HCT116 (cell line): ENCODE data around the gene ZNF398. TPM values are rescaled to one million over a fixed set of nuclear protein-coding genes. Genes with fewer than 3 reads are reported as not detected.

Experiments
- ATAC-seq: fragments of 200-7000 bp; cut with Tn5 transposase; 2 replicates; pipeline ENCODE4 v1.9.1; 2020; ENCODE audit warnings: mild to moderate bottlenecking, moderate library complexity
- BruUV-seq: library from RNA; stranded (reverse); fragments of 400-500 nt; replicated peaks from 2 replicates; lab custom pipeline; 2021; lab: Mats Ljungman, UMichigan
- CTCF ChIA-PET: fragments of 300-600 bp; sonication (Branson Sonifier 250); formaldehyde crosslinking; loops from one replicate; lab custom pipeline; 2021; ENCODE audit warnings: antibody characterized with exemption; lab: Charles Lee
- POLR2A ChIA-PET: fragments of 300-600, 350-600 bp; sonication (Branson Sonifier 250); formaldehyde crosslinking; loops from one replicate; lab custom pipeline; 2021; ENCODE audit warnings: antibody characterized with exemption; lab: Charles Lee
- RAD21 ChIA-PET, 2 experiments: fragments of 300-600 bp; sonication (Branson Sonifier 250); formaldehyde crosslinking; loops; one replicate each; lab custom pipeline; 2023; ENCODE audit warnings: low total read pairs in 2 of 2; ENCODE audit not compliant: uncharacterized antibody in 2 of 2, unreplicated experiment in 2 of 2, low non-redundant PET in 1 of 2; lab: Charles Lee
- DNase-seq: peaks from one replicate; pipeline ENCODE4 v3.0.0-alpha.2; 2010; ENCODE audit warnings: low read depth, low spot score
- H2AFZ ChIP-seq: fragments of 200-600 bp; shearing (Covaris generic), sonication (generic); 2 replicates; pipeline ENCODE4 v1.6.1; 2017; ENCODE audit warnings: low read depth, mixed run types, mixed read lengths, antibody characterized with exemption, low read length; ENCODE audit not compliant: poor library complexity, severe bottlenecking
- H3K27ac ChIP-seq: 2 replicates; pipeline ENCODE4 v1.5.1; 2012; ENCODE audit warnings: low read depth, low read length
- H3K27me3 ChIP-seq: fragments of 200-600 bp; sonication (generic); 2 replicates; pipeline ENCODE4 v1.6.1; 2016; ENCODE audit warnings: mixed run types, low read length, mixed read lengths; ENCODE audit not compliant: insufficient read depth
- H3K36me3 ChIP-seq, 2 experiments: fragments of 200-500 bp in 1 of 2; fragments of 200-600 bp in 1 of 2; sonication (Bioruptor generic) in 1 of 2; sonication (generic) in 1 of 2; 2 replicates each; pipeline versions ENCODE4 v1.5.1 to v1.6.1; 2014 to 2016; ENCODE audit warnings: low read length in 2 of 2, inconsistent platforms in 1 of 2, mixed read lengths in 1 of 2, mixed run types in 1 of 2; ENCODE audit not compliant: insufficient read depth in 2 of 2, control insufficient read depth in 1 of 2
- H3K4me1 ChIP-seq, 2 experiments: fragments of 200-600 bp in 1 of 2; sonication (generic) in 1 of 2; 2 replicates each; pipeline versions ENCODE4 v1.5.1 to v1.6.1; 2012 to 2017; ENCODE audit warnings: low read length in 2 of 2, inconsistent platforms in 1 of 2, mild to moderate bottlenecking in 1 of 2, mixed read lengths in 1 of 2, mixed run types in 1 of 2, moderate library complexity in 1 of 2; ENCODE audit not compliant: insufficient read depth in 2 of 2, control insufficient read depth in 1 of 2
- H3K4me2 ChIP-seq: fragments of 200-600 bp; sonication (generic); 2 replicates; pipeline ENCODE4 v1.6.1; 2017; ENCODE audit warnings: mixed run types, low read length, mixed read lengths
- H3K4me3 ChIP-seq, 2 experiments: fragments of 200-600 bp in 1 of 2; sonication (generic) in 1 of 2; replicated peaks in 1 of 2; 2 replicates each; pipeline ENCODE4 v1.5.1; 2011 to 2016; ENCODE audit warnings: low read length in 2 of 2, control low read depth in 1 of 2, low read depth in 1 of 2, mild to moderate bottlenecking in 1 of 2, mixed read lengths in 1 of 2, mixed run types in 1 of 2
- H3K79me2 ChIP-seq: fragments of 200-600 bp; sonication (generic); 2 replicates; pipeline ENCODE4 v1.6.1; 2017; ENCODE audit warnings: mild to moderate bottlenecking, mixed run types, low read length, moderate library complexity, mixed read lengths; ENCODE audit not compliant: insufficient read depth
- H3K9ac ChIP-seq: fragments of 200-600 bp; sonication (generic); 2 replicates; pipeline ENCODE4 v1.6.1; 2016; ENCODE audit warnings: low read length, mixed read lengths
- H3K9me2 ChIP-seq: fragments of 200-600 bp; sonication (generic), shearing (Covaris generic); 2 replicates; pipeline ENCODE4 v1.6.1; 2017; ENCODE audit warnings: mixed run types, mild to moderate bottlenecking, moderate library complexity; ENCODE audit not compliant: insufficient read depth
- H3K9me3 ChIP-seq, 2 experiments: fragments of 200-500 bp in 1 of 2; fragments of 200-600 bp in 1 of 2; sonication (Bioruptor generic) in 1 of 2; sonication (generic) in 1 of 2; 2 replicates each; pipeline ENCODE4 v1.6.1; 2014 to 2017; ENCODE audit warnings: low read length in 2 of 2, mixed read lengths in 2 of 2, inconsistent platforms in 1 of 2, low read depth in 1 of 2, mild to moderate bottlenecking in 1 of 2, mixed run types in 1 of 2, moderate library complexity in 1 of 2; ENCODE audit not compliant: control insufficient read depth in 1 of 2, insufficient read depth in 1 of 2
- H4K20me1 ChIP-seq: fragments of 200-600 bp; sonication (generic), shearing (Covaris generic); 2 replicates; pipeline ENCODE4 v1.6.1; 2017; ENCODE audit warnings: mixed run types, mild to moderate bottlenecking, moderate library complexity; ENCODE audit not compliant: insufficient read depth
- CBX3 ChIP-seq: IDR thresholded peaks from 2 replicates; pipeline ENCODE4 v1.6.1; 2012; ENCODE audit warnings: low read depth
- CEBPB ChIP-seq: IDR thresholded peaks from 2 replicates; pipeline ENCODE4 v1.6.1; 2012; ENCODE audit warnings: low read depth
- EGR1 ChIP-seq: IDR thresholded peaks from 2 replicates; pipeline ENCODE4 v1.6.1; 2012; ENCODE audit warnings: low read depth
- EZH2phosphoT487 ChIP-seq: fragments of 200-600 bp; IDR thresholded peaks from 2 replicates; pipeline ENCODE4 v1.6.1; 2018; ENCODE audit warnings: antibody characterized with exemption, borderline replicate concordance
- FOSL1 ChIP-seq: IDR thresholded peaks from 2 replicates; pipeline ENCODE4 v1.6.1; 2012; ENCODE audit warnings: low read depth
- JUND ChIP-seq: IDR thresholded peaks from 2 replicates; pipeline ENCODE4 v1.6.1; 2012
- MAX ChIP-seq: IDR thresholded peaks from 2 replicates; pipeline ENCODE4 v1.6.1; 2012
- POLR2A ChIP-seq: IDR thresholded peaks from 2 replicates; pipeline ENCODE4 v1.7.0; 2011; ENCODE audit warnings: borderline replicate concordance; ENCODE audit not compliant: insufficient read depth, insufficient read length; ENCODE audit errors: extremely low read depth
- POLR2AphosphoS5 ChIP-seq: IDR thresholded peaks from 2 replicates; pipeline ENCODE4 v1.6.1; 2011; ENCODE audit warnings: mild to moderate bottlenecking, low read depth, low read length, moderate library complexity
- RAD21 ChIP-seq: IDR thresholded peaks from 2 replicates; pipeline ENCODE4 v1.6.1; 2012; ENCODE audit warnings: low read depth, mild to moderate bottlenecking
- REST ChIP-seq: IDR thresholded peaks from 2 replicates; pipeline ENCODE4 v1.6.1; 2012; ENCODE audit warnings: low read depth
- SIN3A ChIP-seq: IDR thresholded peaks from 2 replicates; pipeline ENCODE4 v1.6.1; 2012; ENCODE audit warnings: low read depth
- SP1 ChIP-seq: IDR thresholded peaks from 2 replicates; pipeline ENCODE4 v1.6.1; 2012; ENCODE audit warnings: low read depth
- SRF ChIP-seq: IDR thresholded peaks from 2 replicates; pipeline ENCODE4 v1.6.1; 2012; ENCODE audit warnings: low read depth
- TCF7L2 ChIP-seq: IDR thresholded peaks from 2 replicates; pipeline ENCODE4 v1.7.0; 2011; ENCODE audit warnings: borderline replicate concordance, inconsistent platforms; ENCODE audit not compliant: insufficient read depth, insufficient read length; ENCODE audit errors: extremely low read depth
- YY1 ChIP-seq: IDR thresholded peaks from 2 replicates; pipeline ENCODE4 v1.6.1; 2011; ENCODE audit warnings: low read length, low read depth, moderate library complexity, mild to moderate bottlenecking; ENCODE audit not compliant: insufficient replicate concordance; ENCODE audit errors: extremely low read depth
- ZBTB33 ChIP-seq: IDR thresholded peaks from 2 replicates; pipeline ENCODE4 v1.6.1; 2011; ENCODE audit warnings: mild to moderate bottlenecking, low read length, moderate library complexity; ENCODE audit not compliant: insufficient replicate concordance; ENCODE audit errors: extremely low read depth
- ZFX ChIP-seq: fragments of 450-650 bp; IDR thresholded peaks from 2 replicates; pipeline ENCODE4 v1.6.1; 2017
- ZNF274 ChIP-seq: fragments of 200-500 bp; sonication (Bioruptor generic); IDR thresholded peaks from 2 replicates; pipeline ENCODE4 v1.6.1; 2014; ENCODE audit warnings: mild to moderate bottlenecking, low read depth, low read length, inconsistent platforms
- intact Hi-C: fragments of 100-400 bp; cut with micrococcal nuclease; formaldehyde crosslinking; loops from 2 replicates; pipeline ENCODE4 v1.10.0; 2022
- total RNA-seq: library from RNA; stranded (reverse); gene quantifications from one replicate; pipeline ENCODE4 v1.2.1, GENCODE V29; 2021; ENCODE audit not compliant: unreplicated experiment
- TF ChIP-seq, protein P1 (sequence below), 3 experiments: fragments of 200-600 bp in 1 of 3; sonication (generic) in 1 of 3; IDR thresholded peaks in 2 of 3; conservative IDR thresholded peaks in 1 of 3; 2 replicates each; pipeline ENCODE4 v1.5.1; 2012 to 2017; ENCODE audit warnings: low read depth in 2 of 3, low read length in 2 of 3, antibody characterized with exemption in 1 of 3, borderline replicate concordance in 1 of 3, control low read depth in 1 of 3, mild to moderate bottlenecking in 1 of 3, mixed read lengths in 1 of 3, mixed run types in 1 of 3, moderate library complexity in 1 of 3; ENCODE audit not compliant: insufficient read depth in 1 of 3

ZNF398 gene
- total RNA-seq, 1 experiment from 2014 or later = 14.1 TPM

- no peak overlapping the region for H3K27ac ChIP-seq
- TF ChIP-seq SIN3A (no peak), EZH2phosphoT487 (no peak), CBX3 (no peak), FOSL1 (no peak), YY1 (no peak), SP1 (no peak), POLR2AphosphoS5 (no peak), SRF (no peak), JUND (no peak), REST (no peak), CEBPB (no peak), POLR2A (no peak), EGR1 (no peak), ZNF274 (no peak), TCF7L2 (no peak), ZBTB33 (no peak), RAD21 (no peak), MAX (no peak), ZFX (no peak)
- TF ChIP-seq, protein P1, sequence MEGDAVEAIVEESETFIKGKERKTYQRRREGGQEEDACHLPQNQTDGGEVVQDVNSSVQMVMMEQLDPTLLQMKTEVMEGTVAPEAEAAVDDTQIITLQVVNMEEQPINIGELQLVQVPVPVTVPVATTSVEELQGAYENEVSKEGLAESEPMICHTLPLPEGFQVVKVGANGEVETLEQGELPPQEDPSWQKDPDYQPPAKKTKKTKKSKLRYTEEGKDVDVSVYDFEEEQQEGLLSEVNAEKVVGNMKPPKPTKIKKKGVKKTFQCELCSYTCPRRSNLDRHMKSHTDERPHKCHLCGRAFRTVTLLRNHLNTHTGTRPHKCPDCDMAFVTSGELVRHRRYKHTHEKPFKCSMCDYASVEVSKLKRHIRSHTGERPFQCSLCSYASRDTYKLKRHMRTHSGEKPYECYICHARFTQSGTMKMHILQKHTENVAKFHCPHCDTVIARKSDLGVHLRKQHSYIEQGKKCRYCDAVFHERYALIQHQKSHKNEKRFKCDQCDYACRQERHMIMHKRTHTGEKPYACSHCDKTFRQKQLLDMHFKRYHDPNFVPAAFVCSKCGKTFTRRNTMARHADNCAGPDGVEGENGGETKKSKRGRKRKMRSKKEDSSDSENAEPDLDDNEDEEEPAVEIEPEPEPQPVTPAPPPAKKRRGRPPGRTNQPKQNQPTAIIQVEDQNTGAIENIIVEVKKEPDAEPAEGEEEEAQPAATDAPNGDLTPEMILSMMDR (IDR thresholded peaks at IDR 0.05 in 2 of 3, conservative IDR thresholded peaks at IDR 0.05 in 1 of 3; ENCODE audit: borderline replicate concordance in 1 of 3, insufficient read depth in 1 of 3, low read depth in 2 of 3, low read length in 2 of 3) = no peak
- H3K9me3 ChIP-seq = no peaks in the 10 kb centered on the region
- ATAC-seq (no peak), DNase-seq (no peak)
- ChIA-PET RAD21 (no interaction called here), CTCF (no interaction called here), POLR2A (no interaction called here)
- peaks cover 7 to 35% of the 10 kb centered on the region in 2 experiments; a peak in 3 of 4 replicates for H3K36me3 ChIP-seq
- H3K9me2 ChIP-seq = no peaks in the 10 kb centered on the region
- BruUV-seq = no TSS peak
- H3K27me3 ChIP-seq = no peaks in the 10 kb centered on the region
- H3K4me1 ChIP-seq = no peaks in the 10 kb centered on the region
- no peak overlapping the region for H2AFZ ChIP-seq
- no peak overlapping the region for H3K9ac ChIP-seq
- no peak overlapping the region for H3K4me2 ChIP-seq
- H4K20me1 ChIP-seq = no peaks in the 10 kb centered on the region
- H3K79me2 ChIP-seq = no peaks in the 10 kb centered on the region
- no peak overlapping the region for H3K4me3 ChIP-seq
- intact Hi-C loops = no loop called here
These were observed 25.3 kb downstream of the ZNF398 start for GRCh38 chr7:149172534-149172920.
